Lower lobe of right lung (tissue), 2 donors: ENCODE results near the gene KCTD5. TPM values are rescaled to one million over a fixed set of nuclear protein-coding genes. Genes with fewer than 3 reads are reported as not detected.

ENCODE experiments used
- ATAC-seq, 2 donors: fragments of 200-7000 bp; cut with Tn5 transposase; one replicate each; pipeline ENCODE4 v1.9.1; 2020 to 2022; ENCODE audit warnings: mild to moderate bottlenecking in 2 of 2, moderate library complexity in 2 of 2
- DNase-seq: peaks from one replicate; pipeline ENCODE4 v3.0.0-alpha.2; 2020
- H3K27ac ChIP-seq: fragments of 200-600 bp; one replicate; pipeline ENCODE4 v1.8.0; 2022
- H3K27me3 ChIP-seq: fragments of 200-600 bp; one replicate; pipeline ENCODE4 v1.8.0; 2022; ENCODE audit warnings: low read depth
- H3K36me3 ChIP-seq: fragments of 200-600 bp; one replicate; pipeline ENCODE4 v1.8.0; 2022; ENCODE audit warnings: mild to moderate bottlenecking
- H3K4me1 ChIP-seq: fragments of 200-600 bp; one replicate; pipeline ENCODE4 v1.8.0; 2022
- H3K4me3 ChIP-seq: fragments of 200-600 bp; one replicate; pipeline ENCODE4 v1.8.0; 2022; ENCODE audit warnings: mild to moderate bottlenecking
- H3K9me3 ChIP-seq: fragments of 200-600 bp; one replicate; pipeline ENCODE4 v1.8.0; 2022
- intact Hi-C: fragments of 100-400 bp; cut with DNase I; formaldehyde crosslinking; loops from one replicate; pipeline ENCODE4 v1.11.0; 2022
- total RNA-seq: library from RNA; stranded (reverse); fragmentation: NEBNext Ultra II Directional; extraction: Animal tissue kit (Norgen Biotek cat#: 25700); gene quantifications from one replicate; pipeline ENCODE4 v1.2.1, GENCODE V29; 2021
- TF ChIP-seq, protein P1 (sequence below): fragments of 200-600 bp; IDR thresholded peaks from one replicate; pipeline ENCODE4 v1.8.0; 2022; ENCODE audit warnings: antibody characterized with exemption, mild to moderate bottlenecking
- donor health status: DM: no; HTN: yes; CAD: no; lungs with severe emphysema.

KCTD5 gene
- total RNA-seq, 1 donor from 2014 or later: 24.8 TPM

GRCh38 chr16:2748757-2749455, 66.6 kb downstream of the KCTD5 start:
- Histone ChIP-seq H3K36me3 (no peaks in the 10 kb centered on the region), H3K27ac (no peak overlapping the region), H3K4me1 (peaks cover 7% of the 10 kb centered on the region), H3K9me3 (no peaks in the 10 kb centered on the region), H3K27me3 (no peaks in the 10 kb centered on the region), H3K4me3 (no peak overlapping the region)
- DNase-seq (peak; percentile 28), ATAC-seq (no peak)
- intact Hi-C loops: no loop called here
- TF ChIP-seq, protein P1, sequence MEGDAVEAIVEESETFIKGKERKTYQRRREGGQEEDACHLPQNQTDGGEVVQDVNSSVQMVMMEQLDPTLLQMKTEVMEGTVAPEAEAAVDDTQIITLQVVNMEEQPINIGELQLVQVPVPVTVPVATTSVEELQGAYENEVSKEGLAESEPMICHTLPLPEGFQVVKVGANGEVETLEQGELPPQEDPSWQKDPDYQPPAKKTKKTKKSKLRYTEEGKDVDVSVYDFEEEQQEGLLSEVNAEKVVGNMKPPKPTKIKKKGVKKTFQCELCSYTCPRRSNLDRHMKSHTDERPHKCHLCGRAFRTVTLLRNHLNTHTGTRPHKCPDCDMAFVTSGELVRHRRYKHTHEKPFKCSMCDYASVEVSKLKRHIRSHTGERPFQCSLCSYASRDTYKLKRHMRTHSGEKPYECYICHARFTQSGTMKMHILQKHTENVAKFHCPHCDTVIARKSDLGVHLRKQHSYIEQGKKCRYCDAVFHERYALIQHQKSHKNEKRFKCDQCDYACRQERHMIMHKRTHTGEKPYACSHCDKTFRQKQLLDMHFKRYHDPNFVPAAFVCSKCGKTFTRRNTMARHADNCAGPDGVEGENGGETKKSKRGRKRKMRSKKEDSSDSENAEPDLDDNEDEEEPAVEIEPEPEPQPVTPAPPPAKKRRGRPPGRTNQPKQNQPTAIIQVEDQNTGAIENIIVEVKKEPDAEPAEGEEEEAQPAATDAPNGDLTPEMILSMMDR: no peak

DNA sequence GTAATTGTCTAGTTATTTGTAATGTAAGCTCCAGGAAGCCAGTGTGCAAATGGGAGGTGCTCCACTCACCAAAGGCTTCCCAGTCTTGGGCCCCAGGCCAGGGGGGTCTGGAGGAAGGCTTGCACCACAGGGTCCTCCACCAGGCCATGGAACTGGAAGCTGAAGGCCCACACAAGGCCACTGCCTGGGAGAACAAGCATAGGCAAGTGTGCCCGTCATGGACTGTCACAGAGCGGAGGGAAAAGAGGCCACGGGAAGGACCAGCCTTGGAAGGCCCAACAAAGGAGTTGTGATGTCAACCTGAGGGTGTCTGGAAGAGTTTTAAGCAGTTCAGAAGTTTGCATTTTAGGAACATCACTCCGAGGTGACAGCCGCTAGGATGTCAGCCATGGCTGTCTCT, 67.2 kb downstream of the KCTD5 start:
- no peak for ATAC-seq
- H3K27ac ChIP-seq: no peak overlapping the region
- TF ChIP-seq, protein P1: no peak
- H3K4me3 ChIP-seq: no peak overlapping the region
- no peaks in the 10 kb centered on the region for H3K27me3 ChIP-seq
- no peaks in the 10 kb centered on the region for H3K36me3 ChIP-seq
- peaks cover 11% of the 10 kb centered on the region for H3K4me1 ChIP-seq
- intact Hi-C loops: no loop called here
- DNase-seq: peak; percentile 24
- no peaks in the 10 kb centered on the region for H3K9me3 ChIP-seq

GRCh38 chr16:2749936-2750335, 67.6 kb downstream of the KCTD5 start:
- Histone ChIP-seq H3K9me3 (no peaks in the 10 kb centered on the region), H3K4me1 (peaks cover 16% of the 10 kb centered on the region), H3K27me3 (no peaks in the 10 kb centered on the region), H3K4me3 (no peak overlapping the region), H3K36me3 (no peaks in the 10 kb centered on the region), H3K27ac (no peak overlapping the region)
- TF ChIP-seq, protein P1: no peak
- intact Hi-C loops: no loop called here
- peak; percentile 15 for DNase-seq
- ATAC-seq: no peak

DNA sequence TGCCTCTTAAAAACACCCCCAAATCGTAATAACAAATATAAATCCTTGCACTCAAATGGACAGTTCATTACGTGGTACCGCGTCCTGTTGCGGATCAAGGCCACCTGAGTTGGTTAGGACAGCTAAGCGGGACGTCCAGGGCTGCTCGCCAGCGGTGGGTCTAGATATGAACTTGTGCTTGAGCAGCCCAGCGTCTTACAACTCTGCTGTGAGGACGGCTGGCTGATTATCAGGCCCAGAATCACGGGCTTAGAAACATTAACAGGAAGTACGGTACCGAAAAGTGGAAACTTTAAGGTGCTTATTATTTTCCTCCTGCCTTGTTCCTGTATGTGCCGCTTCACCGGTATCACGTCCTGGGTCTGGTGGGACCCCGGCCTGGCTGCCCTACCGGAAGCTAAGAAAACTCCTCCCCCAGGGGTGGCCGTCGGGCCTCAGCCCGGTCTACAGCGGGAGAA, 69.3 kb downstream of the KCTD5 start:
- ATAC-seq: no peak
- H3K36me3 ChIP-seq: peaks cover 5% of the 10 kb centered on the region
- DNase-seq: peak; percentile 57
- no peaks in the 10 kb centered on the region for H3K9me3 ChIP-seq
- no peaks in the 10 kb centered on the region for H3K27me3 ChIP-seq
- TF ChIP-seq, protein P1: no peak
- peak overlapping the region; percentile 99 for H3K27ac ChIP-seq
- peaks cover 32% of the 10 kb centered on the region for H3K4me1 ChIP-seq
- peak overlapping the region; percentile 92 for H3K4me3 ChIP-seq
- intact Hi-C loops: no loop called here

DNA sequence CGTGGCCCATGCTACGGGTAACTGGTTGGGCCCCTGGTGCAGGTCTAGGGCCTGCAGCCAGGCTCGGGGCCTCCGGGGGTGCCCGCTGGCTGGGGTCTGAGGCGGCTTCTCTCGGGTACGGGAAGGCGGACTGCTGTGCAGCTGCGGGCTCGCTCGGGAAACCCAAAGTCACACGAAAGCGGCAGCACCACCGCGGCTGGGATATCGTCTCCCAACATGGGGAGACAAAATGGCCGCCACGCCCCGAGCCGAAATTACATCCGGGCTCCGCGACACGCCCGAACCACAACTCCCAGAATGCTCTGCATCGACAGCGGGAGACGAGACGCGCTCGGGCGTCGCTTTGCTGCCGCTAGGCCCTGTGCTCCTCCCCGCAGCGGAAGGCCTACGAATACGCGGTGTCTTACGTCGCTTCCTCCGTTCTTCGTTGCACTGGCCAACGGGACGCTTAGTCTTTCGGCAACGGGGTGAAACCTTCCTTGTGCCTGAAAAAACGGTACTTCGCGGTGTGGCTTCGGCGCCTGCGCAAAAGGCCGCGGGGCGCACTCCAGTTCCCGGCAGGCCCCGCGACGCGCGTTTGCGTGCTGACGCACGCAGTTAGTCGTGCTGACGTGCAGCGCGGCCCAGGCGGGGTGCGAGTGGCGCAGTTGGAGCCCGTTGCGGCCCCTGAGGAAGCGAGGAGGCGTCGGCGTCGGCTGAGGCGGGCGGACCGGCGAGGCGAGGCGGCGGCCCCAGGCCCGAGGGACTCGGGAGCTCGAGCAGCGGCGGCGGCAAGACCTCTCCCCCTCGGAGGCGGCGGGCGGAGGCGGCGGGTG, 69.9 kb downstream of the KCTD5 start, which contains the start of gene SRRM2:
Gene SRRM2, plus strand, starts transcription at position 604 of the 815 bp plus-strand sequence. CDS start 3,727 bp downstream, outside the sequence.
- H3K9me3 ChIP-seq: no peaks in the 10 kb centered on the region
- intact Hi-C loops: no loop called here
- H3K27me3 ChIP-seq: no peaks in the 10 kb centered on the region
- H3K36me3 ChIP-seq: peaks cover 10% of the 10 kb centered on the region
- H3K4me3 ChIP-seq: peak within 1 kb of the TSS; percentile 92
- DNase-seq: peak; percentile 96
- H3K4me1 ChIP-seq: peaks cover 38% of the 10 kb centered on the region
- H3K27ac ChIP-seq: peak within 1 kb of the TSS; percentile 99
- ATAC-seq: peak; percentile 96 to 97
- TF ChIP-seq, protein P1: no peak
